ENCODE measurements around the gene HGF.

- TF ChIP-seq CTCF (IDR thresholded peaks at IDR 0.05) (no peak), POLR2A (IDR thresholded peaks at IDR 0.05) (no peak)
Measured at GRCh38 chr7:81811956-81812865, 42.4 kb upstream of the HGF start.
